HCT116 (cell line): ENCODE measurements around the gene TMEM126A. TPM values are rescaled to one million over a fixed set of nuclear protein-coding genes. Genes with fewer than 3 reads are reported as not detected.
"Not testable (repeated sequence)": the region's sequence is repeated elsewhere in the genome, so short reads cannot be mapped to it uniquely, and the experiment has no call there.

Experiments
- ATAC-seq: fragments of 200-7000 bp; cut with Tn5 transposase; 2 replicates; pipeline ENCODE4 v1.9.1; 2020; ENCODE audit warnings: mild to moderate bottlenecking, moderate library complexity
- BruUV-seq: library from RNA; stranded (reverse); fragments of 400-500 nt; replicated peaks from 2 replicates; lab custom pipeline; 2021; lab: Mats Ljungman, UMichigan
- CTCF ChIA-PET: fragments of 300-600 bp; sonication (Branson Sonifier 250); formaldehyde crosslinking; loops from one replicate; lab custom pipeline; 2021; ENCODE audit warnings: antibody characterized with exemption; lab: Charles Lee
- POLR2A ChIA-PET: fragments of 300-600, 350-600 bp; sonication (Branson Sonifier 250); formaldehyde crosslinking; loops from one replicate; lab custom pipeline; 2021; ENCODE audit warnings: antibody characterized with exemption; lab: Charles Lee
- RAD21 ChIA-PET, 2 experiments: fragments of 300-600 bp; sonication (Branson Sonifier 250); formaldehyde crosslinking; loops; one replicate each; lab custom pipeline; 2023; ENCODE audit warnings: low total read pairs in 2 of 2; ENCODE audit not compliant: uncharacterized antibody in 2 of 2, unreplicated experiment in 2 of 2, low non-redundant PET in 1 of 2; lab: Charles Lee
- DNase-seq: peaks from one replicate; pipeline ENCODE4 v3.0.0-alpha.2; 2010; ENCODE audit warnings: low read depth, low spot score
- H2AFZ ChIP-seq: fragments of 200-600 bp; shearing (Covaris generic), sonication (generic); 2 replicates; pipeline ENCODE4 v1.6.1; 2017; ENCODE audit warnings: low read depth, mixed run types, mixed read lengths, antibody characterized with exemption, low read length; ENCODE audit not compliant: poor library complexity, severe bottlenecking
- H3K27ac ChIP-seq: 2 replicates; pipeline ENCODE4 v1.5.1; 2012; ENCODE audit warnings: low read depth, low read length
- H3K27me3 ChIP-seq: fragments of 200-600 bp; sonication (generic); 2 replicates; pipeline ENCODE4 v1.6.1; 2016; ENCODE audit warnings: mixed run types, low read length, mixed read lengths; ENCODE audit not compliant: insufficient read depth
- H3K36me3 ChIP-seq, 2 experiments: fragments of 200-500 bp in 1 of 2; fragments of 200-600 bp in 1 of 2; sonication (Bioruptor generic) in 1 of 2; sonication (generic) in 1 of 2; 2 replicates each; pipeline versions ENCODE4 v1.5.1 to v1.6.1; 2014 to 2016; ENCODE audit warnings: low read length in 2 of 2, inconsistent platforms in 1 of 2, mixed read lengths in 1 of 2, mixed run types in 1 of 2; ENCODE audit not compliant: insufficient read depth in 2 of 2, control insufficient read depth in 1 of 2
- H3K4me1 ChIP-seq, 2 experiments: fragments of 200-600 bp in 1 of 2; sonication (generic) in 1 of 2; 2 replicates each; pipeline versions ENCODE4 v1.5.1 to v1.6.1; 2012 to 2017; ENCODE audit warnings: low read length in 2 of 2, inconsistent platforms in 1 of 2, mild to moderate bottlenecking in 1 of 2, mixed read lengths in 1 of 2, mixed run types in 1 of 2, moderate library complexity in 1 of 2; ENCODE audit not compliant: insufficient read depth in 2 of 2, control insufficient read depth in 1 of 2
- H3K4me2 ChIP-seq: fragments of 200-600 bp; sonication (generic); 2 replicates; pipeline ENCODE4 v1.6.1; 2017; ENCODE audit warnings: mixed run types, low read length, mixed read lengths
- H3K4me3 ChIP-seq, 2 experiments: fragments of 200-600 bp in 1 of 2; sonication (generic) in 1 of 2; replicated peaks in 1 of 2; 2 replicates each; pipeline ENCODE4 v1.5.1; 2011 to 2016; ENCODE audit warnings: low read length in 2 of 2, control low read depth in 1 of 2, low read depth in 1 of 2, mild to moderate bottlenecking in 1 of 2, mixed read lengths in 1 of 2, mixed run types in 1 of 2
- H3K79me2 ChIP-seq: fragments of 200-600 bp; sonication (generic); 2 replicates; pipeline ENCODE4 v1.6.1; 2017; ENCODE audit warnings: mild to moderate bottlenecking, mixed run types, low read length, moderate library complexity, mixed read lengths; ENCODE audit not compliant: insufficient read depth
- H3K9ac ChIP-seq: fragments of 200-600 bp; sonication (generic); 2 replicates; pipeline ENCODE4 v1.6.1; 2016; ENCODE audit warnings: low read length, mixed read lengths
- H3K9me2 ChIP-seq: fragments of 200-600 bp; sonication (generic), shearing (Covaris generic); 2 replicates; pipeline ENCODE4 v1.6.1; 2017; ENCODE audit warnings: mixed run types, mild to moderate bottlenecking, moderate library complexity; ENCODE audit not compliant: insufficient read depth
- H3K9me3 ChIP-seq, 2 experiments: fragments of 200-500 bp in 1 of 2; fragments of 200-600 bp in 1 of 2; sonication (Bioruptor generic) in 1 of 2; sonication (generic) in 1 of 2; 2 replicates each; pipeline ENCODE4 v1.6.1; 2014 to 2017; ENCODE audit warnings: low read length in 2 of 2, mixed read lengths in 2 of 2, inconsistent platforms in 1 of 2, low read depth in 1 of 2, mild to moderate bottlenecking in 1 of 2, mixed run types in 1 of 2, moderate library complexity in 1 of 2; ENCODE audit not compliant: control insufficient read depth in 1 of 2, insufficient read depth in 1 of 2
- H4K20me1 ChIP-seq: fragments of 200-600 bp; sonication (generic), shearing (Covaris generic); 2 replicates; pipeline ENCODE4 v1.6.1; 2017; ENCODE audit warnings: mixed run types, mild to moderate bottlenecking, moderate library complexity; ENCODE audit not compliant: insufficient read depth
- ATF3 ChIP-seq: IDR thresholded peaks from 2 replicates; pipeline ENCODE4 v1.6.1; 2012
- SIN3A ChIP-seq: IDR thresholded peaks from 2 replicates; pipeline ENCODE4 v1.6.1; 2012; ENCODE audit warnings: low read depth
- YY1 ChIP-seq: IDR thresholded peaks from 2 replicates; pipeline ENCODE4 v1.6.1; 2011; ENCODE audit warnings: low read length, low read depth, moderate library complexity, mild to moderate bottlenecking; ENCODE audit not compliant: insufficient replicate concordance; ENCODE audit errors: extremely low read depth
- intact Hi-C: fragments of 100-400 bp; cut with micrococcal nuclease; formaldehyde crosslinking; loops from 2 replicates; pipeline ENCODE4 v1.10.0; 2022
- total RNA-seq: library from RNA; stranded (reverse); gene quantifications from one replicate; pipeline ENCODE4 v1.2.1, GENCODE V29; 2021; ENCODE audit not compliant: unreplicated experiment
- TF ChIP-seq, protein P1 (sequence below): IDR thresholded peaks from 2 replicates; pipeline ENCODE4 v1.6.1; 2011; ENCODE audit warnings: mild to moderate bottlenecking, low read length, moderate library complexity; ENCODE audit not compliant: insufficient replicate concordance; ENCODE audit errors: extremely low read depth

The TMEM126A gene
- total RNA-seq, 1 experiment from 2014 or later, result 24.1 TPM

DNA sequence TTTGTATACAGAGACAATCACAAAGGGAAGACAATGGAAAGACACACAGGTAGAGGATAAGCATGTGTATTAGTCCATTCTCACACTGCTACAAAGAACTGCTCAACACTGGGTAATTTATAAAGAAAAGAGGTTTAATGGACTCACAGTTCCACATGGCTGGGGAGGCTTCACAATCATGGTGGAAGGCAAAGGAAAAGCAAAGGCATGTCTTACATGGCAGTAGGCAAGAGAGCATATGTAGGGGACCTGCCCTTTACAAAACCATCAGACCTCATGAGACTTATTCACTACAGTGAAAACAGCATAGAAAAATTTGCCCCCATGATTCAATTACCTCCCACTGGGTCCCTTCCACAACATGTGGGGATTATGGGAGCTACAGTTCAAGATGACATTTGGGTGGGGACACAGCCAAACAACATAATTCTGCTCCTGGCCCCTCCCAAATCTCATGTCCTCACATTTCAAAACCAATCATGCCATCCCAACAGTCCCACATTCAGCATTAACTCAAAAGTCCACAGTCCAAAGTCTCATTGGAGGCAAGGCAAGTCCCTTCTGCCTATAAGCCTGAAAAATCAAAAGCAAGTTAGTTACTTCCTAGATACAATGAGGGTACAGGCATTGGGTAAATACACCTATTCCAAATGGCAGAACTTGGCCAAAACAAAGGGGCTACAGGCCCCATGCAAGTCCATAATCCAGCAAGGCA lies 23.3 kb downstream of the TMEM126A start:
- H2AFZ ChIP-seq, RAD21 ChIA-PET, POLR2A ChIA-PET, intact Hi-C loops, H4K20me1 ChIP-seq, DNase-seq, CTCF ChIA-PET, ATAC-seq, H3K4me1 ChIP-seq, H3K36me3 ChIP-seq, H3K4me3 ChIP-seq, H3K79me2 ChIP-seq, BruUV-seq, H3K27me3 ChIP-seq, H3K27ac ChIP-seq, H3K9ac ChIP-seq, H3K9me2 ChIP-seq, H3K9me3 ChIP-seq, H3K4me2 ChIP-seq: not testable (repeated sequence)

DNA sequence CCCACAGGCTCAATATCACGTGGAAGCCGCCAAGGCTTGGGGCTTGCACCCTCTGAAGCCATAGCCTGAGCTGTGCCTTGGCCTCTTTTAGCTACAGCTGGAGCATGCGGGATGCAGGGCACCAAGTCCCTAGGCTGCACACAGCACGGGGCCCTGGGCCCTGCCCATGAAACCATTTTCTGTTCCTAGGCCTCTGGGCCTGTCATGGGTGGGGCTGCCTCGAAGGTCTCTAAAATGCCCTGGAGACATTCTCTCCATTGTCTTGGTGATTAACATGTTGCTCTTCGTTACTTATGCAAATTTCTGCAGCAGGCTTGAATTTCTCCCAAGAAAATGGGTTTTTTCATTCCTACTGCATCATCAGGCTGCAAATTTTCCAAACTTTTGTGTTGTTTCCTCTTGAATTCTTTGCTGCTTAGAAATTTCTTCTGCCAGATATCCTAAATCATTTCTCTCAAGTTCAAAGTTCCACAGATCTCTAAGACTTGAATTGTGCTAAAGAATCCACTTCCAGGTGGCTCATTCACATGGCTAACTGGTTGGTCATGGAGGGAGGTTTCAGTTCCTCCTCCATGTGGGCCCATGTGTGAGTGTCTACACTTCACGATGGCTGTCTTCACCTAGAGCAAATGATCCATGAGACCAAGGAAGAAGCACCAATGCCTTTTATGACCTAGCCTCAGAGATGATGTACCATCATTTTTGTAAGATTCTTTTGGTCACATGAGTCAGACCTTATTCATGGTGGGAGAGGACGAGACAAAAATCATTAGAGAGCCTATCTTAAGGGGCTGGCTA lies 24.5 kb downstream of the TMEM126A start:
- H3K9me2 ChIP-seq, result no peaks in the 10 kb centered on the region
- H3K27ac ChIP-seq, result no peak overlapping the region
- no peak overlapping the region for H3K4me2 ChIP-seq
- no peaks in the 10 kb centered on the region for H3K4me1 ChIP-seq
- H4K20me1 ChIP-seq, result no peaks in the 10 kb centered on the region
- no peaks in the 10 kb centered on the region for H3K36me3 ChIP-seq
- DNase-seq (no peak), ATAC-seq (no peak)
- no peaks in the 10 kb centered on the region for H3K79me2 ChIP-seq
- POLR2A ChIA-PET, result no interaction called here
- no peak overlapping the region for H3K4me3 ChIP-seq
- intact Hi-C loops, result no loop called here
- RAD21 ChIA-PET, result no interaction called here
- TF ChIP-seq SIN3A (no peak), YY1 (no peak), ATF3 (no peak)
- TF ChIP-seq, protein P1, sequence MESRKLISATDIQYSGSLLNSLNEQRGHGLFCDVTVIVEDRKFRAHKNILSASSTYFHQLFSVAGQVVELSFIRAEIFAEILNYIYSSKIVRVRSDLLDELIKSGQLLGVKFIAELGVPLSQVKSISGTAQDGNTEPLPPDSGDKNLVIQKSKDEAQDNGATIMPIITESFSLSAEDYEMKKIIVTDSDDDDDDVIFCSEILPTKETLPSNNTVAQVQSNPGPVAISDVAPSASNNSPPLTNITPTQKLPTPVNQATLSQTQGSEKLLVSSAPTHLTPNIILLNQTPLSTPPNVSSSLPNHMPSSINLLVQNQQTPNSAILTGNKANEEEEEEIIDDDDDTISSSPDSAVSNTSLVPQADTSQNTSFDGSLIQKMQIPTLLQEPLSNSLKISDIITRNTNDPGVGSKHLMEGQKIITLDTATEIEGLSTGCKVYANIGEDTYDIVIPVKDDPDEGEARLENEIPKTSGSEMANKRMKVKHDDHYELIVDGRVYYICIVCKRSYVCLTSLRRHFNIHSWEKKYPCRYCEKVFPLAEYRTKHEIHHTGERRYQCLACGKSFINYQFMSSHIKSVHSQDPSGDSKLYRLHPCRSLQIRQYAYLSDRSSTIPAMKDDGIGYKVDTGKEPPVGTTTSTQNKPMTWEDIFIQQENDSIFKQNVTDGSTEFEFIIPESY, result no peak
- TF ChIP-seq, all 23 proteins: peak for 0
- no TSS peak for BruUV-seq
- H2AFZ ChIP-seq, result no peak overlapping the region
- CTCF ChIA-PET, result no interaction called here
- H3K27me3 ChIP-seq, result no peaks in the 10 kb centered on the region
- H3K9me3 ChIP-seq, result no peaks in the 10 kb centered on the region
- H3K9ac ChIP-seq, result no peak overlapping the region
